SH-SY5Y (cell line): ENCODE data around the gene ZNF425.

Experiments
- GATA2 ChIP-seq: IDR thresholded peaks from 2 replicates; pipeline ENCODE4 v1.6.1; 2011; ENCODE audit warnings: mild to moderate bottlenecking, low read depth, low read length
- GATA3 ChIP-seq: IDR thresholded peaks from 2 replicates; pipeline ENCODE4 v1.6.1; 2011; ENCODE audit warnings: low read depth, mild to moderate bottlenecking, low read length, moderate library complexity

- TF ChIP-seq GATA2 (no peak), GATA3 (no peak)
Observed at GRCh38 chr7:149097088-149097487, 29.0 kb downstream of the ZNF425 start.
